Stimulated activated CD8-positive, alpha-beta memory T cell treated with anti-CD3 and anti-CD28 coated beads, Interleukin-7, amount 100 ng/mL, for 24 hours (primary cell): Measurements from ENCODE around the gene PRKAG3.
A peak's percentile ranks its signal among the peaks of the same experiment; 100 is the strongest.

Experiments
- DNase-seq: peaks from one replicate; pipeline ENCODE4 v3.0.0-alpha.2; 2020; ENCODE audit warnings: low read depth

PRKAG3 gene

DNA sequence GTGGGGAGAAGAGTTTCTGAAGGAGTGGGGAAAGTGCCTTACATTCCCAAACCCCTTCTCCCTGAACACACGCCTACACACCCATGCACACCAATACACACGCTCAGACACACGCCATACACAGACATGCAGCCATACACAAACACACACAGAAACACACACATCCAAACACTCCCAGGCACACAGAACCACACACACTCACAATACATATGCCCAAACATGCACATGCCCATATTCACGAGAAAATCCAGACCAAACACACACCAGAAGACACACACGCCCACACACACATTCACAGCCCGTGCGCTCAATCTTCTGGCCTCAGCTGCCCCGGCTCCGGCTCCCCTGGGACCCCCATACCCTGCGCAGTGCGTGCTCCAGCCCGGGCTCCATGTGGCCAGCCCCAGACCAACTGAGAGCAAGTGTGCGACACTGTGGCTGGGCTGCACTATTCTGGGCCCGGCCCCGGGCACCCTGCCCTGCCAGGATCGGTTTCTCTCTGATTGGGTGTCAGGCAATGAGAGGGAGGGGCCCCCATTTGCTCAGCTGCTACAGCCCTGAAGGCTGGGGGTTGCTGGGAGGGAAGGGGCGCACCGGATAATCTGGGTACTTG lies at the start of gene PRKAG3:
Gene PRKAG3 (minus strand): TSS at position 426 of the 613 bp plus-strand sequence.
- DNase-seq = no peak

DNA sequence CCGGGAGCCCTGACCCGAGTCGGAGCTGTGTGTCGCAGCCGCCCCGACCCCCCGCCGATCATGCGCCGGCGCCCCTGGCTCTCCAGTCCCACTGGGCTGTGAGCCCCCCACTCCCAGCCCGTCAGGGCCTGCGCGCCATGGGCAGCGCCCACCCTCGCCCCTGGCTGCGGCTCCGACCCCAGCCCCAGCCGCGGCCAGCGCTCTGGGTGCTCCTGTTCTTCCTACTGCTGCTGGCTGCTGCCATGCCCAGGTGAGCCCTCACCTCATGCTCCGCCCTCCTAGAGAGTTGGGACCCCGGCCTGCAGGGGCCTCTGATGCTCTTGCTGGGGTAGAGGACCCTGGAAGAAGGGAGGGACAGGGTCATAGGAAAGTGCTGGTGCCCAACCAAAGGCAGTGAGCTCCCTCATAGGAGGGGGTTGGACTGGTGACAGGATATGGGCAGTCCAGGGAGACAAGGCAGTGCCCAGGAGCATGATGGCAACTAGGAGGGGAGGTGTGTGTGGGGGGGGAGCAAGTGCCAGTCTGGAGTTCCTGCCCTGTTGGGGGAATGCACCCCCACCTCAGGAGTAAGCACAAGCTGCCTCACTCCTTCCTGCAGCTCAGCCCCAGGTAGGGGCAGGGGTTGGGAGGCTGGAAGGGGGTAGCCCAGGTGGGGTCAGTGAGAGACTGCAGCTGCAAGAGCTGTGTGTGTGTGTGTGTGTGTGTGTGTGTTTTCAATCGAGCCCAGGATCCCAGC lies 49.4 kb upstream of the PRKAG3 start:
- DNase-seq = no peak

DNA sequence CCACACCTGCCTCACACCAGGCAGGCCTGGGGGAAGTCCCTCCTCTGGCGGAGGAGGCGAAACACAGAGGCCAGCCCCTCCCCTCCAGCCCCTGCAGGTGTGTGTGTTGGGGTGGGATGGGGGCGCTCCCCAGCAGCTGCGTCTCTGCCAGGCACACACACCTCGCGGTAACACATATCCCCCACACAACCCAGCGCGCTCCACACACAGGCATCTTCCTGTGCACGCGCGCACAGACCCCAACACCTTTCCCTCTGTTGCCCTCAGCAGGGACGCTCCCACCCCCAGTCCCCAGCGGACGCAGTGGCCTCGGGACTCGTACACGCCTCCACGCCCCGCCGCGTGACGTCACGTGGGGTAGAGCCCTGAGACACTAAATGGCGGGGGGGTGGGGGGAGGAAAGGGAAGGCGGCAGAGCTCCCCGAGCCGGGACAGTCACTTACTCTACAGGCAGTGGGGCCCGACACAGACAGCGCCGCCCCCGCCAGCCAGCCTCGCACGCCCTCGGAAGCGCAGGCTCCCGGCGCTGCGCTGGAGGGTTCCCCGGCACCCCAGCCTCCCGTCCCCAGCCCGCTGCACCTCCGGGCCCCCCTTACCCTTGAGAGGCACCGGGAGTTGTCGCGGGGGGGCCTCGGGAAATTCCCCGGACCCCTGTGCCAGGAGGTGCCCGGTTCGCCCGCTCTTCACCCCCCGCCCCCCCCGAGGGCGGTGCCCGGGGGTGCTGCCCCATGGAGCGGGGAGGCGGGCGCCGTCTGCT lies 48.7 kb upstream of the PRKAG3 start, which contains the start of gene WNT10A:
Gene WNT10A (plus strand): TSS at position 751 of the 757 bp plus-strand sequence. CDS start 144 bp downstream, outside the sequence.
- DNase-seq = no peak

DNA sequence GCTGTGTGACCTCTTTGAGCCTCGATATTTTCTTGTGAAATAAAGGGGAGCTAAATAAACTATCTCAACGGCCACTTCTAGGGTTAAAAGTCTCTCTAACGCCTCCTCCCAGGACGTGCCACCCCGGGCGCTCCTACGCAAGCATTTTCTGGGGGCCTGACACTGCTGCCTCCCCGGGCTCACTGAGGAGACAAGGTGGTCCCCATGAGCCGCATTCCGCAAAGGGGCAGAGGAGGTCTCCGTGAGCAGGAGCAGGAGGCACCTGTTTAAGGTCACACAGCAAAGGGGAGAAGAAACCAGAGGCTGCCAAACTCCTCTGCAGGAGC lies 48.1 kb upstream of the PRKAG3 start:
- DNase-seq = no peak

DNA sequence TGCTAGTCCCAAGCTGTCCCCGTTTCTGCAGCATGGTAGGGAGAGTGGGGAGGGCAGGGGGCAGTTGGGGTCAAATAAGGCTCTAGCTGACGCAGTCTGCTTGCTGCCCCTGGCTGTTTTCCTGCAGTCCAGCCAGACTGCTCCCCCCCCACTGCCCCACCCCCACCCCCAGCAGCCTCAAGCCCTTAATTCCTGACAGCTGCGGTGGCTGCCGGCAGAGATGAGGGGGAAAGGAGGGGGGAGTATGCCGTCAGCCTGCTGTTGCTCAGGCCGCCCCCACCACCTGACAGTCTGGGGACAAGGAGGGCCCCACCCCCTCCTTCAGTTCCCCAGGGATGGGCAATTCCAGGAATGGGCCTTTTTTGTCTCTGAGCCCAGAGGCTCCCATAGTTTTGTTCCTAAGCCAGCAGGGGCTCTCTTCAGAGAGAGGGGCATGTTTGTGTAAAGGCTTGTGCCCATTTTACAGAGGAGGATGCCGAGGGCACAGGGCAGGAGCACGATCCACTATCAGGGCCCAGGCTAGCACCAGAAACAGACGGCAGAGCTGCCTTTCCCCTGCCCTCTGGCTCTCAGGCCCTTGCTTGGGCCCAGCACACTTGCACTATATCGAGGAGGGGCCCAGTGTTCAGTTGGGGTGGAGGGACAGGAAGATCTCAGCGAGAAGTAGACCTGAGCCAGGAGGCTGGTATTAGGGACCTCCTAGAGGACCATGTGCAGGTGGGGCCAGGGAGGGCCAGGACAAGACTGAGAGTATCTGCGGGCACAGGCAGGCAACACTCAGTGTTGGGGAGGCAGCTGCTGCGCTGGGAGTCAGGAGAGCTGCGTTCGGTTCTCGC lies 47.5 kb upstream of the PRKAG3 start:
- no peak for DNase-seq

DNA sequence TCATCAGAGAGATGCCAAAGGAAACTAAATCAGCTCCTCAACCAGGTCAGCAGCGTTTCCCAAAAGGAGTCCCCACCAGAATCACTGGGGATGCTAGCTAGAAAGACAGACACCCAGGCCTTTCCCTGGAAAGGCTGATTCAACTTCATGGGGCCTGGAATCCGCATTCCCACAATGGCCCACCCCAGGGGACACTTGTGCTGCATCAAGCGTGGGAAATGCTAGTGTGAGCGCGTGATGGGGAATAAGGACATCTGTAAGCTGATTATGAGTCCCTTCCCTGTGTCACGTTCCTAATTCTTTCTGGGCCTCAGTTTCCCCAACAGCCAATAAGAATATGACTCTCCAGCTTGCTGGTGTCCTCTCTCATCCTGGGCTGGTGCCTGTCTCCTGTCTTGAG lies 46.9 kb upstream of the PRKAG3 start:
- no peak for DNase-seq

DNA sequence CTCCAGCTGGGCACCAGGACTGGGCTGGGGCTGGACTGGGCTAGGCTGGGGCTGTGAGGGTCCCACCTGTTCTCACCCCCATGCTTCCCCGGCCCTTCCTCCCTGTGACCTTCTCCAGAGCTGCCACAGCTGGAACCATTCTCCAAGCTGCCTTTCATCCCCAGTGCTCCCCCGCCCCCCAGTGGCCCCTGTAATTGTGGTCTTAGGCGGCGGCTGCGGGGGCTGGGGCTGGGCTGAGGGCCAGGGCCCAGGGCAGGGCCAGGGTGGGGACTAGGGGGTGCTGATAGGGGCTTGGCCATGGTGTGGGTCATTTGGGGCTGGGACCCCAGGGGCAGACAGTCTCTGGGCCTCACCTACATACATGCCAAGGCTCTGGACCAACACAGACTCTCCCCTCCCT lies 46.3 kb upstream of the PRKAG3 start:
- no peak for DNase-seq

DNA sequence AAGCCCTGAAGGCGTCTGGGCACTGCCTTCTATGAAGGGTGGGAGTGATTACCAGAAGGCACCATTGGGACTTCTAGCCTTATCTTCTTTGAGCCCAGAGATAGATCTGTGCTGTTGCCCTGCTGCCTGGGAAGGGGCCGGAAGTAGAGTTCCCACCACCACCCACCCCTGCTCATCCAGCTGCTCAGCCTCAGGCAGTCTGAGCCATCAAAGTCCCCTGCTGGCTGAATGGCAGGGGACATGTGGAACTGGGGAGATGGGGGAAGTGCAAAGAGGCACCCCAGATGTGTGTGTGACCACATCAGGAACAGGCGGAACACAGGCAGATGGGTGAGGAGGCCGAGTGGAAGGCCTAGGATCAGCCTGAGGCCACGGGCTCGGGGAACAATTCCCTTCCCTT lies 45.7 kb upstream of the PRKAG3 start:
- no peak for DNase-seq

DNA sequence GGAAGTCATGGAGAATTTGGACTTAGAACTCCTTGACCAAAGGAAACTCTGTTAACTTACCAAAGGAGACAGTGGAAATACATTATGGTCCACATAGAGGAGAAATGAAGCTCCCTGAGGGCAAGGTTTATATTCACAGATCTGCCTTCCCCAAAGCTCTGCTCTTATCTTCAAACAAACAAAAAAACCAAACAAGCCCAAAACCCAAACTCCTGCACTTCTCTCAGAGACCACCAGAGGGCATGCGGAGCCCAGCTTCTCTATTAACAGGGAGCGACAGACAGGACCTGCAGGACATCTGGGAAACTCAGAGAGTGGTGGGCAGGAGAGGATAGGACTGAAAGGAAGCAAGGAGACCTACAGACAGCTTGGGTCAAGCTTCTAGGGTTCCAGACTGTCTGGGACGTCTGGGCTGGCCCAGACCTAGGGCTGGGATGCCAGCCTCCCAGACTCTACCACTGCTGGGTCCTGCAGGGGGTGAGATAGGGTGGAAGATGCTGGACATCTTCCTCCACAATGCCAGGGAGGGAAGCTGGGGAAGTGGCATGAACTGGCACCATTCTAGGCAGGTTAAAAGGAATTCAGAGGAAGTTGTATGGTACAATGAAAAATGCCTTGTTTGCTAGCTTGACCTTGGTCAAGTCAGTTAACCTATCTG lies 45.1 kb upstream of the PRKAG3 start:
- DNase-seq = peak; percentile 54

DNA sequence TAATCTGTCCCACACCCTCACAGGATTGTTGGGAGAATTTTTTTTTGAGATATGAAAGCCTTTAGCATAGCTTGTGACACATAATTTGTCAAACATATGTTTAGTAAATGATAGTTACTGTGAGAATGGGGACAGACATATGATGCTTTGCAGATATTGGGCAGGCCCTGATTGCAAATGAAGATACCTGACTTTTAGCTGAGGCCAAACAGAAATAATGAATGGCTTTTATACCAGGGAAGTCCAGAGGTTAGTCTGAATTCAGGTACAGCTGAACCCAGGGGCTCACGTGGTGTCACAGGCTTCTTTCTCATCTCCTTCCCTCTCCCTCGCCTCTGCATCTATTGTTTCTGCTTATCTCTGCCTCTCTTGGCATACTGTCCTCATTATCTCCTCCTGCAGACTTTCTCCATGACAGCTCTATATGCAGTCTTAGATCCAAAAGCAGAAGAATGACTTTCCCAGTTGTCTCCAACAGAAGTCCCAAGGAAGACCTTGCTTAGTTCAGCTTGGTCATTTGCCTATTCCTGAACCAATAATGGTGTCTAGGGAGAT lies 44.2 kb upstream of the PRKAG3 start:
- DNase-seq = no peak

DNA sequence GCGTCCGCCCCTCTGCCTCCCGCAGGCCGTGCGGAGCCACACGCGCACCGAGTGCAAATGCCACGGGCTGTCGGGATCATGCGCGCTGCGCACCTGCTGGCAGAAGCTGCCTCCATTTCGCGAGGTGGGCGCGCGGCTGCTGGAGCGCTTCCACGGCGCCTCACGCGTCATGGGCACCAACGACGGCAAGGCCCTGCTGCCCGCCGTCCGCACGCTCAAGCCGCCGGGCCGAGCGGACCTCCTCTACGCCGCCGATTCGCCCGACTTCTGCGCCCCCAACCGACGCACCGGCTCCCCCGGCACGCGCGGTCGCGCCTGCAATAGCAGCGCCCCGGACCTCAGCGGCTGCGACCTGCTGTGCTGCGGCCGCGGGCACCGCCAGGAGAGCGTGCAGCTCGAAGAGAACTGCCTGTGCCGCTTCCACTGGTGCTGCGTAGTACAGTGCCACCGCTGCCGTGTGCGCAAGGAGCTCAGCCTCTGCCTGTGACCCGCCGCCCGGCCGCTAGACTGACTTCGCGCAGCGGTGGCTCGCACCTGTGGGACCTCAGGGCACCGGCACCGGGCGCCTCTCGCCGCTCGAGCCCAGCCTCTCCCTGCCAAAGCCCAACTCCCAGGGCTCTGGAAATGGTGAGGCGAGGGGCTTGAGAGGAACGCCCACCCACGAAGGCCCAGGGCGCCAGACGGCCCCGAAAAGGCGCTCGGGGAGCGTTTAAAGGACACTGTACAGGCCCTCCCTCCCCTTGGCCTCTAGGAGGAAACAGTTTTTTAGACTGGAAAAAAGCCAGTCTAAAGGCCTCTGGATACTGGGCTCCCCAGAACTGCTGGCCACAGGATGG lies 42.0 kb upstream of the PRKAG3 start:
- DNase-seq = no peak

DNA sequence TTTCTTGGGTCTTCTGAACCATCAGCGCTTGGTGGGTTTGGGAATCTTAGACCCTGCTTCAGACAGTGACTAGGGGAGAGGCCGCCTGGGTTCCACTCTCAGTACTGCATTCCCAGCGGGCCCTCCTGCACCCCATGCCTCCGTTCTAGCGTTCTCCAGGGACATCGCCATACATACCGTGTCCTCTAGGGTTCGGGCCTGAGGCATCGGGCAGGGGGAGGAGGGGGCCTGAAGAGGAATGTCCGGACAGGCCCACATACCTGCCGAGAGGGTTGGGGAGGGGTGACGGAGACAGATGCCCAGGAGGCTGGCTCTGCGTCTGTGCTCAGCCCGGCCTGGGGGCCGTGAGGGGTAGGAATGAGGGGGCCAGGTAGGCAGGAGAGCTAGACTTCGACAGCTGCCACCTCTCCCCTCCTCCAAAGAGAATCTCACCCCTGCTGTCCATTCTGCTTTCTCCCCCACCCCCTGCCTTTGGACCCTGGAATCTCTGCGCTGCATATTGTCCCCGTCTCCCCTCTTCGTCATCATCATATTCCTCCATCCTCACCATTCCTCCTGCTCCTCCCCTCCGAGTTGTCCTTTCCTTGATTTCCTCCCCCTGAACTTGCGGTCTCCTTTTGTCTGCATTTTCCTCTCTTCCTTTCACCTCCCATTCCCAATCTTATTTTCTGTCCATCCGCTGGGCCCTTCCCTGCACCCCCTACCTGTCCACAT lies 41.2 kb upstream of the PRKAG3 start:
- DNase-seq = no peak

DNA sequence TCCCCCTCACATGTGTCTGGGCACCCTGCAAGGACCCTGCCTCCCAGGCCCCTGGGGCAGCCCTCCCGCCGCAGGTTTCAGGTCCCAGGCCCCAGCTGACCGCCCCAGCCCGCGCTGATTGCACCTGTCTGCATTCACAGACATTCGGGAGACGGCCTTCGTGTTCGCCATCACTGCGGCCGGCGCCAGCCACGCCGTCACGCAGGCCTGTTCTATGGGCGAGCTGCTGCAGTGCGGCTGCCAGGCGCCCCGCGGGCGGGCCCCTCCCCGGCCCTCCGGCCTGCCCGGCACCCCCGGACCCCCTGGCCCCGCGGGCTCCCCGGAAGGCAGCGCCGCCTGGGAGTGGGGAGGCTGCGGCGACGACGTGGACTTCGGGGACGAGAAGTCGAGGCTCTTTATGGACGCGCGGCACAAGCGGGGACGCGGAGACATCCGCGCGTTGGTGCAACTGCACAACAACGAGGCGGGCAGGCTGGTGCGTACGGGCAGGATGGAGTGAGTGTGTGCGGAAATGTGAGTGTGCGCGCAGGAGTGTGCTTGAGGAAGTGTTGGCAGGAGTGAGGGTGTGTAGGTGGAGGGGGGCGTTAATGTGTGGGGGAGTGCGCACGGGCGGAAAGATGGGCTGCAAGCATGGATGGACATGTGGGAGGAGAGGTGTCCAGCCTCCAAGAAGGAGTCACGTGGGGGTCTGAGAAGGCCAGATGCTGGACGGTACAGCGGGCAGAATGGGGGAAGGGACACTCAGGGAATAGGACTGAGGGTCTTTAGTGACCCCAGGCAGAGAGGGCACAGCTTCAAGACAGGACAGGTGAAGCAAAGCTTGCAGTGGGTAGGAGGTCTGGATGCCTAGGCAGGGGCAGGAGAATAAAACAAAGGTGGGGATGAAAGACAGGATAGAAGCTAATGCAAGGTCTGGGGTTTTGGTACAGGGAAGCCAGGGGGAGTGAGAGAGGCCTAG lies 40.0 kb upstream of the PRKAG3 start:
- no peak for DNase-seq

DNA sequence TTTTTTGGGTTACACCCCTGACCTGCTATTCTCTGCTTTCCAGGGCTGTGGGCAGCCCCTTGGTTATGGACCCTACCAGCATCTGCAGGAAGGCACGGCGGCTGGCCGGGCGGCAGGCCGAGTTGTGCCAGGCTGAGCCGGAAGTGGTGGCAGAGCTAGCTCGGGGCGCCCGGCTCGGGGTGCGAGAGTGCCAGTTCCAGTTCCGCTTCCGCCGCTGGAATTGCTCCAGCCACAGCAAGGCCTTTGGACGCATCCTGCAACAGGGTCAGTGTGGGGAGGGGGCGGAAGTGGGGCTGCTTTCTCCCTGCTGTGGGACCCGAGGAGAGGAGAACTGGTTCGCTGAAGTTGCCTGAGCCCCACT lies 39.4 kb upstream of the PRKAG3 start:
- no peak for DNase-seq

DNA sequence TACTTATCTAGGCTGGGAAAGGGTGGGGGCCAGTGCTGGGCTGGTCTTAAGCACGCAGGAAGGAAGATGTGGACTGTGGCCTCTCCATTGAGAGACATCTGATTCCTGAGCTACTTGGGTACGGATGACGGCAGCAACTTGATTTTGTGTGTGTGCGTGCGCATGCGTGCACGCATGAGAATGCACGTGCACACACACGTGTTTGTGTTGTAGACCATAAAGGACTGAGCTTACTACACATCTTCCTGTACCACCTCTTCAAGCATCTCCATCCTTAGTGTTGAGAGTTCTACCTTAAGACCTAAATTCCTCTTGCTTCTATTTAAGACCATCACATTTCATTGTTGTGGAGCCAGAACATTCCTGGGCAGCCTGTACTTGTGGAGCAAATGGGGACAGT lies 37.5 kb upstream of the PRKAG3 start:
- no peak for DNase-seq

DNA sequence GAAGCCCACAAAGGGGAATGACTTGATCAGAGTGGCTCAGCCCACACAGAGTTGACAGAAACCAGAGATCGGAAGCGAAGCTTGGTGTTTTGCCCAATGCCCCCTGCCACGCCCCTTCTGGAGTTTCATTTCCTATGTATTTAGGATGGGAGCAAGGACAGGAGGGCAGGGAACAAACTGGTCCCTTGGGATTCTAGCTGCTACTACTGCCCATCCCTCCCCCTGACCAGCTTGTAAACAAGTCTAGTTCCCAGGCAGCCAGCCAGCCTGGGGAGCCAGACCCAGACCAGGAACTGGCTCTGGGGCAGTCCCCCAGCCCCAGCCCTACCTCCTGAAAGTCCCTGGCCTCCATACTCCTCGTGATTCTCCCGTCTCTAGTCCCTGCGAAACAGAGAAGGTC lies 36.3 kb upstream of the PRKAG3 start:
- no peak for DNase-seq

DNA sequence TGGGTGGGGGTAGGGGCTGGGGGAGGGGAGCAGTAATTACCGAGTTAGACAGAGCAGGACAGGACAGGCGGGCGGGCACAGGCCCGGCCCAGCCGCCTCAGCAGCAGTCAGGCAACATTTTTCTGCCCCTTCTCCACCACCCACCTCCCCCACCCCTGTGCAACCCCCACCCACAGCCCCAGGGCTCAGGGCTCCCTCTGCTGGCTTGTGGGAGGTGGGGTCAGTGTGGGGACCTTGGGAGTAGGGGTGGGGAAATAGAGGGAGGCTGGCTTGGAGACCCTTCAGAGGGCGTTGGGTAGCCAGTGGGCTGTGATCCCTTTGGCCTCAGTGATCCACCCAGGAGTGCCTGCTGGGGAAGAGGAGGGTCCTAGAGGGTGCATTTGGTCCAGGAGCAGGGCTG lies 34.4 kb upstream of the PRKAG3 start:
- no peak for DNase-seq

DNA sequence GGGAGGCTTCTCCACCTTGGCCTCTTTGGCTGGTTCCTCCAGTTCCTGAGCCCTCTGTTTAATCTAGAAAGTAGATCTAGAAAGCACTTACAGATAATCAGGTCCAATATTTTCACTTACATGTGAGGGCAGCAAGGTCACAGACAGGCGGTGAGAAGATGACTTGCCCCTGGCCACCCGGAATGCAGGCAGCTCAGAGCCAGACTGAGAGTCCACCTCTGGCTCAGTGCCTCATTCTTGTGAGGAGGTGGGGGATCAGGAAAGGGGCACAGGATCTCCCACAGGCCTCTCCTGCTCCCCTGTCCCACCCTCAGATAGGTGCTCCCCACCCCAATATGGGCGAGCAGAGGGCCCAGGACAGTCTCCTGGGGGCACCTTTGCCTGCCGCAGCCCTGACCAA lies 33.8 kb upstream of the PRKAG3 start:
- no peak for DNase-seq

DNA sequence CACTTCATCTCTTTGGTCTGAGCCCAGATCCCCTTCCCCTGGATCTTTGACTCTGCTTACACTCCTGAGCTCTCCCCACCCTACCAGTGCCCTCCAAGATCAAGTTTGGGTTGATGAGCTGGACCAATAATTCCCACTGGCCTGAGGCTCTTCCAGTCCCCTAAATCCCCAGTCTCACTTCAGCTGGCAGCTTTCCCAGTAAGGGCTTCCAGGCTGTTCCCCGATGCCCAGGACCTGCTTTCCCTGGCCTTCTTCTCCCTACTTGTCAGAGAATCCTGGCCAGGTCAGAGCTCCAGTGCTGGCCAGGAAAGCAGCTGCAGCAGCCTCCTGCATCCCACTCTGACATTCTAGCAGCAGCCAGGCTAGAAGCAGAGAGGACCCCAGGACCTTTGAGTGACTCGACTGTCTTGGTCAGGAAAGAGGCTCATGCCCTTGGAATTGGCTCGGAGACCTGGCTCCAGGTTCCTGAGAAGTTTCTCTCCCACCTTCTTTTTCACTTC lies 31.5 kb upstream of the PRKAG3 start:
- DNase-seq = no peak
